Endodermal cell (in vitro differentiated cells): ENCODE data around the gene RNPEPL1. TPM values are rescaled to one million over a fixed set of nuclear protein-coding genes. Genes with fewer than 3 reads are reported as not detected.
"Not testable (repeated sequence)": the region's sequence is repeated elsewhere in the genome, so short reads cannot be mapped to it uniquely, and the experiment has no call there.

Experiments used
- DNase-seq: peaks from one replicate; pipeline ENCODE4 v3.0.0-alpha.2; 2017
- H3K27ac ChIP-seq: 2 replicates; pipeline ENCODE4 v1.5.1; 2013; ENCODE audit warnings: mild to moderate bottlenecking, low read depth, low read length, moderate library complexity
- H3K27me3 ChIP-seq: 2 replicates; pipeline ENCODE4 v1.6.1; 2013; ENCODE audit warnings: mild to moderate bottlenecking, low read length, moderate library complexity; ENCODE audit not compliant: insufficient read depth, control insufficient read depth, poor library complexity, severe bottlenecking
- H3K36me3 ChIP-seq: 2 replicates; pipeline ENCODE4 v1.7.0; 2013; ENCODE audit warnings: mild to moderate bottlenecking, low read length, moderate library complexity; ENCODE audit not compliant: control insufficient read depth, insufficient read depth
- H3K4me1 ChIP-seq: one replicate; pipeline ENCODE4 v1.7.0; 2013; ENCODE audit warnings: low read length; ENCODE audit not compliant: control insufficient read depth, insufficient read depth
- H3K4me3 ChIP-seq: 2 replicates; pipeline ENCODE4 v1.5.1; 2013; ENCODE audit warnings: mild to moderate bottlenecking, low read length, moderate library complexity
- H3K9ac ChIP-seq: 2 replicates; pipeline ENCODE4 v1.6.1; 2013; ENCODE audit warnings: mild to moderate bottlenecking, low read length, moderate library complexity; ENCODE audit not compliant: poor library complexity, severe bottlenecking; ENCODE audit errors: extremely low read depth
- H3K9me3 ChIP-seq: 2 replicates; pipeline ENCODE4 v1.6.1; 2013; ENCODE audit warnings: mild to moderate bottlenecking, low read length, moderate library complexity; ENCODE audit not compliant: control insufficient read depth
- H3K27ac Mint-ChIP-seq: 2 replicates; pipeline ENCODE4 v1.8.0; 2020; ENCODE audit warnings: mixed read lengths
- H3K27me3 Mint-ChIP-seq: 2 replicates; pipeline ENCODE4 v1.8.0; 2021; ENCODE audit warnings: mild to moderate bottlenecking, mixed read lengths; ENCODE audit not compliant: insufficient read depth
- H3K36me3 Mint-ChIP-seq: 2 replicates; pipeline ENCODE4 v1.8.0; 2020; ENCODE audit warnings: low read depth, mixed read lengths
- H3K4me1 Mint-ChIP-seq: 2 replicates; pipeline ENCODE4 v1.8.0; 2020; ENCODE audit warnings: mixed read lengths
- H3K4me3 Mint-ChIP-seq: 2 replicates; pipeline ENCODE4 v1.8.0; 2020; ENCODE audit warnings: mild to moderate bottlenecking, moderate library complexity, mixed read lengths
- H3K9me3 Mint-ChIP-seq: 2 replicates; pipeline ENCODE4 v1.8.0; 2020; ENCODE audit warnings: mild to moderate bottlenecking, mixed read lengths
- CTCF ChIP-seq: fragments of 200-600 bp; sonication (generic); conservative IDR thresholded peaks from 2 replicates; pipeline ENCODE4 v1.5.0; 2021; ENCODE audit warnings: antibody characterized with exemption, mild to moderate bottlenecking
- WGBS, 2 experiments: methylation state at CpG; one replicate each; pipeline versions ENCODE4 v1.1.5 to v1.1.7; 2013; ENCODE audit warnings: missing lambda C conversion rate in 2 of 2, mixed read lengths in 1 of 2; ENCODE audit not compliant: insufficient coverage in 1 of 2, insufficient read length in 1 of 2; 5-methylcytosine and 5-hydroxymethylcytosine counted together
- total RNA-seq, 2 donors: library from RNA; stranded (reverse); fragmentation: NEBNext Ultra II Directional in 1 of 2; extraction: Animal tissue kit (Norgen Biotek cat#: 25700) in 1 of 2; gene quantifications; 2 replicates in 1 of 2; 3 replicates in 1 of 2; pipeline ENCODE4 v1.2.1, GENCODE V29; 2021

The RNPEPL1 gene
- total RNA-seq, 2 donors from 2014 or later: 38.4 to 52.4 TPM

DNA sequence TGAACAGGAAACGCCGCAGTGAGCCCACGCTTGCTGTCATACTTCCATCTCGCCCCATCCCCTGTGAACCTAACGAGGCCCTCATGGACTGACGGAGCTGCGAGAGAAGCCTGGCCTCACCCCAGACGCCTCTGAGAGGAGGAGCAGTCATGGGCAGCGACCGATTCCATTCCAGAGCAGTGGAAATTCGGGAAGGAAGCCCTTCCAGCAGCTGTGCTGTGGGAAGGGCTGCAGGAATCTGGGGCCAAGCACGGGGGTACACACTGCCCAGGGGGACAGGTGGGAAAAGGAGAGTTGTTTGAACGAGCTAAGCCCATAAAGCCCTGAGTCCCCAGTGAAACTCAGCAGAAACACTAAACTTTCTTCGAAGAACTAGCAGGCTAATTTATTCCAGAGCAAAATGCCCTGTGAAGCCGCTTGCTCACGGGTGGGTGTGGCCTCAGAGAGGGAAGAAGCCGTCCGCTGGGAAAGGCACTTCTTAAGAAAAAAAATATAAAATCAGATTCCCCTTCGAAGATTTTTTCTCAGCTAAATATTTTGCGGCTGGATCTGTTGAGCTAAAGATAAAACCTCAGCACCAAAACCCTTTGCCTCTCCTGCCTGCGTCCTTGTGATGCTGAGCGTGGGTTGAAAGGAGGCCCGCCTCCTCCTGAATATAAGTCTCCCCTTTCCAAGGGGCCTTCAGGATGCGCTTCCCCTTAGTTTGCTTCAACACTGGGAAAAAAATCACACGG is 48.7 kb upstream of the RNPEPL1 start:
- peak overlapping the region; percentile 35 for H3K4me3 ChIP-seq

DNA sequence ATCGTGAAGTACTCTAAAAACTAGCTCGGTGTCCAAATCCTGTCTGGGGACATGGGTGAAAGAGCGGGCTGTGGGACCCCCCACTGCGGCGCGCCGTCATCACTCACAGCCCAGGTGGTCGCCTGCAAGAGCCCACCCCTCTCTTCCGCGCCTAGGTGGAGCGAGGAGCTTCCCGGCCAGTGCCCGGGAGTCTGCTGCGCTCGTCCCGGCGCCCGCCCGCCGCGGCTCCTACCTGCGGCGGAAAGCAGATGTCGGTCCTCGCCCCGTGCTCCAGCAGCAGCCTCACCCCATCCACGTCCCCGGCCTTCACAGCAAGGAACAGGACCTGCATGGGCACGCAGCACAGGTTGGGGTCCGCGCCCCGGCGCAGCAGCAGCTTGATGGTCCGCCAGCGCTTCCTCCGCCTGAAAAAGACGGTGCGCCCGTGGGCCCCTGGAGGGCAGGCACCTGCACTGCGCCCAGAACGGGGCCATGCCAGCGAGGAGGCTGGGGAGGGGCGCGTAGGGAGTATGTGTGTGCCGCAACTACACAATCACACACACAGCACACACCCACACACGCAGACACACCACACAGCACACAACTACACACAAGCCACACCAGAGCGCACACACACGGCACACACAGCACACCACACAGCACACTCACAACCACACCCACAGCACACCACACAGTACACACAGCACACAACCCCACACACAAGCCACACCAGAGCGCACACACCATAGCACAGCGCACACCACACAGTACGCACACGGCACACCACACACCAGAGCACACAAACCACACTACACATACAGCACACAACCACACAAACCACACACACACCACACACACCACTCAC is 47.9 kb upstream of the RNPEPL1 start:
- Histone ChIP-seq H3K27ac (no peak overlapping the region), H3K9me3 (peaks cover 20% of the 10 kb centered on the region), H3K4me3 (peak overlapping the region; percentile 35), H3K36me3 (peaks cover 9% of the 10 kb centered on the region), H3K27me3 (peaks cover 23% of the 10 kb centered on the region), H3K4me1 (no peaks in the 10 kb centered on the region), H3K9ac (no peak overlapping the region)
- Mint-ChIP-seq H3K27ac (no peak overlapping the region), H3K36me3 (peaks cover 49% of the 10 kb centered on the region), H3K4me3 (peak overlapping the region; percentile 33), H3K4me1 (peaks cover 2% of the 10 kb centered on the region), H3K27me3 (peaks cover 42% of the 10 kb centered on the region), H3K9me3 (peaks cover 51% of the 10 kb centered on the region)
- DNase-seq: peak; percentile 63
- peak; percentile 53 for TF ChIP-seq CTCF
- 31 to 60% methylated on average over 12 to 52 of the region's 52 CpGs for WGBS, 2 experiments

More for the DNA sequence above, 48.7 kb upstream of the RNPEPL1 start:
- peaks cover 42% of the 10 kb centered on the region for H3K27me3 Mint-ChIP-seq
- peaks cover 9% of the 10 kb centered on the region for H3K36me3 ChIP-seq
- peaks cover 12% of the 10 kb centered on the region for H3K9me3 ChIP-seq
- 68 to 73% methylated on average over 23 to 25 of the region's 25 CpGs for WGBS, 2 experiments
- peaks cover 41% of the 10 kb centered on the region for H3K36me3 Mint-ChIP-seq
- H3K27ac Mint-ChIP-seq: no peak overlapping the region
- peaks cover 2% of the 10 kb centered on the region for H3K4me1 Mint-ChIP-seq
- H3K9me3 Mint-ChIP-seq: peaks cover 43% of the 10 kb centered on the region
- H3K4me1 ChIP-seq: no peaks in the 10 kb centered on the region
- H3K27ac ChIP-seq: no peak overlapping the region
- H3K4me3 Mint-ChIP-seq: peak overlapping the region; percentile 33
- H3K9ac ChIP-seq: no peak overlapping the region
- peak; percentile 31 for DNase-seq
- peaks cover 23% of the 10 kb centered on the region for H3K27me3 ChIP-seq
- no peak for TF ChIP-seq CTCF

- H3K27ac Mint-ChIP-seq: no peak overlapping the region
- peaks cover 57% of the 10 kb centered on the region for H3K9me3 Mint-ChIP-seq
- DNase-seq: peak; percentile 39
- peaks cover 23% of the 10 kb centered on the region for H3K27me3 ChIP-seq
- WGBS, 2 experiments: 94% methylated on average over 6 to 12 of the region's 12 CpGs
- H3K4me3 Mint-ChIP-seq: no peak overlapping the region
- H3K4me3 ChIP-seq: no peak overlapping the region
- H3K27me3 Mint-ChIP-seq: peaks cover 42% of the 10 kb centered on the region
- no peak overlapping the region for H3K9ac ChIP-seq
- H3K36me3 Mint-ChIP-seq: peaks cover 53% of the 10 kb centered on the region
- TF ChIP-seq CTCF: no peak
- H3K4me1 Mint-ChIP-seq: peaks cover 2% of the 10 kb centered on the region
- peaks cover 26% of the 10 kb centered on the region for H3K9me3 ChIP-seq
- no peaks in the 10 kb centered on the region for H3K4me1 ChIP-seq
- no peak overlapping the region for H3K27ac ChIP-seq
- peaks cover 9% of the 10 kb centered on the region for H3K36me3 ChIP-seq
Observed at GRCh38 chr2:240520974-240521350, 47.3 kb upstream of the RNPEPL1 start.

- H3K36me3 Mint-ChIP-seq: peaks cover 61% of the 10 kb centered on the region
- H3K27me3 Mint-ChIP-seq: peaks cover 37% of the 10 kb centered on the region
- H3K4me1 Mint-ChIP-seq, H3K27ac Mint-ChIP-seq, H3K9ac ChIP-seq, H3K4me3 Mint-ChIP-seq, H3K4me3 ChIP-seq, H3K4me1 ChIP-seq, H3K27ac ChIP-seq, H3K36me3 ChIP-seq: not testable (repeated sequence)
- WGBS, 2 experiments: 92 to 97% methylated on average over 5 of the region's 5 CpGs
- DNase-seq: peak; percentile 36
- peaks cover 66% of the 10 kb centered on the region for H3K9me3 Mint-ChIP-seq
- H3K27me3 ChIP-seq: peaks cover 23% of the 10 kb centered on the region
- peaks cover 36% of the 10 kb centered on the region for H3K9me3 ChIP-seq
Observed at GRCh38 chr2:240521885-240522284, 46.4 kb upstream of the RNPEPL1 start.
